Anterior cingulate cortex (tissue), 58 donors: Measurements from ENCODE around the gene MCUR1.

Experiments
- DNase-seq, 58 donors: peaks; one replicate each; lab custom pipeline; 2025; lab: John Stamatoyannopoulos, UW

The MCUR1 gene

GRCh38 chr6:13754644-13755043 is 59.7 kb downstream of the MCUR1 start:
- DNase-seq = no peak

- DNase-seq = no peak
Observed at GRCh38 chr6:13743736-13744127, 70.6 kb downstream of the MCUR1 start.

GRCh38 chr6:13742961-13743735 is 71.2 kb downstream of the MCUR1 start:
- no peak for DNase-seq

- peak in 35 of 58 donors; percentile 5 to 78 (median 27) for DNase-seq
Observed at GRCh38 chr6:13741365-13741764, 73.0 kb downstream of the MCUR1 start.
